T-helper 9 cell (primary cell): ENCODE data around the gene NCCRP1.

Experiments used
- DNase-seq: peaks from one replicate; pipeline ENCODE4 v3.0.0-alpha.2; 2020

The NCCRP1 gene

GRCh38 chr19:39166571-39167391, 30.0 kb upstream of the NCCRP1 start:
- no peak for DNase-seq

GRCh38 chr19:39167461-39168257, 29.1 kb upstream of the NCCRP1 start:
- DNase-seq = no peak

GRCh38 chr19:39168258-39169142, 28.3 kb upstream of the NCCRP1 start:
- DNase-seq = no peak

- DNase-seq = no peak
These were observed 27.5 kb upstream of the NCCRP1 start for GRCh38 chr19:39169143-39169810.

- DNase-seq = no peak
These were observed 26.2 kb upstream of the NCCRP1 start for GRCh38 chr19:39170386-39171231.

GRCh38 chr19:39171479-39172465, 25.0 kb upstream of the NCCRP1 start:
- DNase-seq = no peak

GRCh38 chr19:39172700-39173501, 23.9 kb upstream of the NCCRP1 start:
- DNase-seq = no peak

GRCh38 chr19:39173502-39173991, 23.2 kb upstream of the NCCRP1 start:
- no peak for DNase-seq

GRCh38 chr19:39174142-39174541, 22.6 kb upstream of the NCCRP1 start:
- DNase-seq = no peak

- no peak for DNase-seq
These were observed 21.9 kb upstream of the NCCRP1 start for GRCh38 chr19:39174558-39175544.

- DNase-seq = no peak
These were observed 21.2 kb upstream of the NCCRP1 start for GRCh38 chr19:39175564-39175963.

GRCh38 chr19:39177110-39177699, 19.6 kb upstream of the NCCRP1 start:
- DNase-seq = no peak

GRCh38 chr19:39177736-39178135, 19.0 kb upstream of the NCCRP1 start:
- DNase-seq = no peak

- no peak for DNase-seq
These were observed 18.3 kb upstream of the NCCRP1 start for GRCh38 chr19:39178296-39179006.

GRCh38 chr19:39179754-39180153, 17.0 kb upstream of the NCCRP1 start:
- no peak for DNase-seq

- no peak for DNase-seq
These were observed 16.0 kb upstream of the NCCRP1 start for GRCh38 chr19:39180749-39181148.
